PC-3 (cell line): ENCODE measurements around the gene TOR1B. TPM values are rescaled to one million over a fixed set of nuclear protein-coding genes. Genes with fewer than 3 reads are reported as not detected.
"Not testable (repeated sequence)": the region's sequence is repeated elsewhere in the genome, so short reads cannot be mapped to it uniquely, and the experiment has no call there.

Experiments used
- ATAC-seq: fragments of 200-7000 bp; cut with Tn5 transposase; 2 replicates; pipeline ENCODE4 v1.9.1; 2020; ENCODE audit warnings: mild to moderate bottlenecking, moderate library complexity
- BruUV-seq: library from RNA; stranded (reverse); fragments of 400-500 nt; replicated peaks from 2 replicates; lab custom pipeline; 2021; lab: Mats Ljungman, UMichigan
- CTCF ChIA-PET: fragments of 300-600 bp; sonication (Branson Sonifier 250); formaldehyde crosslinking; loops from one replicate; lab custom pipeline; 2022; ENCODE audit warnings: antibody characterized with exemption; lab: Charles Lee
- POLR2A ChIA-PET: fragments of 300-600 bp; sonication (Branson Sonifier 250); formaldehyde crosslinking; loops from one replicate; lab custom pipeline; 2022; ENCODE audit warnings: antibody characterized with exemption; ENCODE audit not compliant: unreplicated experiment; lab: Charles Lee
- DNase-seq: peaks from one replicate; pipeline ENCODE4 v3.0.0-alpha.2; 2015
- H2AFZ ChIP-seq: fragments of 300-600 bp; sonication (generic); 2 replicates; pipeline ENCODE4 v1.6.0; 2016; ENCODE audit warnings: antibody characterized with exemption, low read length
- H3F3A ChIP-seq: fragments of 300-600 bp; sonication (generic); one replicate; pipeline ENCODE4 v1.6.0; 2017; ENCODE audit warnings: antibody characterized with exemption, low read length, control low read depth, mild to moderate bottlenecking; ENCODE audit not compliant: unreplicated experiment
- H3K27ac ChIP-seq: fragments of 300-600 bp; sonication (generic); 2 replicates; pipeline ENCODE4 v1.5.1; 2016; ENCODE audit warnings: mild to moderate bottlenecking, low read length
- H3K27me3 ChIP-seq: fragments of 300-600 bp; sonication (generic); 2 replicates; pipeline ENCODE4 v1.6.1; 2016; ENCODE audit warnings: low read length, mixed read lengths
- H3K36me3 ChIP-seq: fragments of 300-600 bp; sonication (generic); 2 replicates; pipeline ENCODE4 v1.6.1; 2016; ENCODE audit warnings: low read depth, mixed run types, low read length, mixed read lengths
- H3K4me1 ChIP-seq: fragments of 300-600 bp; sonication (generic); 2 replicates; pipeline ENCODE4 v1.5.1; 2016; ENCODE audit warnings: low read length; ENCODE audit not compliant: insufficient read depth
- H3K4me2 ChIP-seq: fragments of 300-600 bp; sonication (generic); 2 replicates; pipeline ENCODE4 v1.6.0; 2016; ENCODE audit warnings: low read length
- H3K4me3 ChIP-seq: fragments of 300-600 bp; sonication (generic); 2 replicates; pipeline ENCODE4 v1.5.1; 2016; ENCODE audit warnings: mild to moderate bottlenecking, low read length, mixed read lengths
- H3K79me2 ChIP-seq: fragments of 300-600 bp; sonication (generic); 2 replicates; pipeline ENCODE4 v1.6.1; 2017; ENCODE audit warnings: low read length, mixed read lengths
- H3K9ac ChIP-seq: fragments of 300-600 bp; sonication (generic); 2 replicates; pipeline ENCODE4 v1.6.0; 2016; ENCODE audit warnings: mild to moderate bottlenecking, low read length
- H3K9me2 ChIP-seq: fragments of 300-600 bp; sonication (generic); replicated peaks from 2 replicates; pipeline ENCODE4 v1.6.1; 2016; ENCODE audit warnings: mixed run types, low read length, mixed read lengths
- H3K9me3 ChIP-seq: fragments of 300-600 bp; sonication (generic); 2 replicates; pipeline ENCODE4 v1.6.1; 2016; ENCODE audit warnings: low read length, mixed read lengths
- H4K20me1 ChIP-seq: fragments of 300-600 bp; sonication (generic); 2 replicates; pipeline ENCODE4 v1.6.1; 2016; ENCODE audit warnings: low read length, mixed read lengths
- CTCF ChIP-seq: fragments of 300-600 bp; sonication (generic); conservative IDR thresholded peaks from 2 replicates; pipeline ENCODE4 v1.5.1; 2017; ENCODE audit warnings: antibody characterized with exemption, low read depth, mild to moderate bottlenecking, low read length
- EZH2 ChIP-seq: fragments of 300-600 bp; sonication (generic); IDR thresholded peaks from one replicate; pipeline ENCODE4 v1.6.1; 2017; ENCODE audit warnings: antibody characterized with exemption, mild to moderate bottlenecking, low read length; ENCODE audit not compliant: unreplicated experiment
- EZH2phosphoT487 ChIP-seq: fragments of 300-600 bp; sonication (generic); IDR thresholded peaks from 2 replicates; pipeline ENCODE4 v1.6.1; 2018; ENCODE audit warnings: mild to moderate bottlenecking, antibody characterized with exemption, low read length, borderline replicate concordance
- intact Hi-C: fragments of 100-400 bp; cut with micrococcal nuclease; formaldehyde crosslinking; loops from 2 replicates; pipeline ENCODE4 v1.9.0; 2023
- total RNA-seq: library from RNA; depleted of rRNA; stranded (reverse); fragments of >200 nt; gene quantifications from 2 replicates; pipeline ENCODE4 v1.2.3, GENCODE V29; 2014

TOR1B gene
- total RNA-seq, 1 experiment from 2014 or later: 12.8 TPM

GRCh38 chr9:129761901-129762369 lies 41.0 kb upstream of the TOR1B start:
- H4K20me1 ChIP-seq: no peaks in the 10 kb centered on the region
- no peak overlapping the region; the same call in 1 of the 2 replicates for H3K9ac ChIP-seq
- no peak for ATAC-seq
- H3K4me1 ChIP-seq: peaks cover 20% of the 10 kb centered on the region
- no peaks in the 10 kb centered on the region for H3K36me3 ChIP-seq
- ChIA-PET POLR2A (no interaction called here), CTCF (interaction anchor here (1.0 kb wide), 1 partner anchor 15 kb away, joined by 3 read pairs; no protein-coding TSS in a partner anchor)
- no peak for TF ChIP-seq EZH2phosphoT487
- TF ChIP-seq CTCF: no peak
- no peak for TF ChIP-seq EZH2
- DNase-seq: peak; percentile 35
- H3K27ac ChIP-seq: peak overlapping the region; percentile 47
- no peaks in the 10 kb centered on the region for H3F3A ChIP-seq
- no peaks in the 10 kb centered on the region for H3K79me2 ChIP-seq
- H3K4me3 ChIP-seq: no peak overlapping the region
- no peak overlapping the region for H2AFZ ChIP-seq
- no peaks in the 10 kb centered on the region for H3K27me3 ChIP-seq
- no TSS peak for BruUV-seq
- H3K9me2 ChIP-seq: no peaks in the 10 kb centered on the region
- H3K4me2 ChIP-seq: no peak overlapping the region
- intact Hi-C loops: no loop called here
- H3K9me3 ChIP-seq: no peaks in the 10 kb centered on the region

- not testable (repeated sequence) for ATAC-seq
Measured at GRCh38 chr9:129762370-129762984, 40.5 kb upstream of the TOR1B start.

GRCh38 chr9:129762985-129763926 lies 39.7 kb upstream of the TOR1B start:
- ATAC-seq: no peak

More at GRCh38 chr9:129762370-129762984, 40.5 kb upstream of the TOR1B start:
- H2AFZ ChIP-seq, H3K9me2 ChIP-seq, H3K79me2 ChIP-seq, H3K9me3 ChIP-seq, BruUV-seq, intact Hi-C loops, H3K36me3 ChIP-seq, H3K27me3 ChIP-seq, POLR2A ChIA-PET, H3F3A ChIP-seq, H4K20me1 ChIP-seq, H3K4me3 ChIP-seq: not testable (repeated sequence)
- DNase-seq: peak; percentile 80
- H3K9ac ChIP-seq: peak overlapping the region; percentile 33; the same call in 1 of the 2 replicates
- H3K4me1 ChIP-seq: peaks cover 20% of the 10 kb centered on the region
- peak overlapping the region; percentile 79 for H3K27ac ChIP-seq
- H3K4me2 ChIP-seq: 0 out of 2 replicates have a peak overlapping the region, but pooled peaks have one; percentile 10
- CTCF ChIA-PET: interaction anchor here (1.0 kb wide), 1 partner anchor 14 kb away, joined by 3 read pairs; no protein-coding TSS in a partner anchor

More at GRCh38 chr9:129762985-129763926, 39.7 kb upstream of the TOR1B start:
- BruUV-seq: no TSS peak
- H3K9me3 ChIP-seq: no peaks in the 10 kb centered on the region
- H3K9me2 ChIP-seq: no peaks in the 10 kb centered on the region
- no peak for TF ChIP-seq EZH2phosphoT487
- intact Hi-C loops: no loop called here
- H3K4me3 ChIP-seq: no peak overlapping the region
- no peak overlapping the region for H2AFZ ChIP-seq
- H3F3A ChIP-seq: no peaks in the 10 kb centered on the region
- no peaks in the 10 kb centered on the region for H3K27me3 ChIP-seq
- no peaks in the 10 kb centered on the region for H3K79me2 ChIP-seq
- DNase-seq: no peak
- no peaks in the 10 kb centered on the region for H4K20me1 ChIP-seq
- ChIA-PET CTCF (no interaction called here), POLR2A (no interaction called here)
- peaks cover 20% of the 10 kb centered on the region for H3K4me1 ChIP-seq
- 0 out of 2 replicates have a peak overlapping the region, but pooled peaks have one; percentile 10 for H3K4me2 ChIP-seq
- peak overlapping the region; percentile 79 for H3K27ac ChIP-seq
- H3K36me3 ChIP-seq: no peaks in the 10 kb centered on the region
- H3K9ac ChIP-seq: peak overlapping the region; percentile 33; the same call in 1 of the 2 replicates
